GM06990 (cell line): ENCODE measurements around the gene RBP4.

Experiments
- DNase-seq: peaks from one replicate; pipeline ENCODE4 v3.0.0-alpha.2; 2011; ENCODE audit not compliant: insufficient read length; ENCODE audit errors: extremely low read depth
- H3K27me3 ChIP-seq: replicated peaks from 2 replicates; pipeline ENCODE4 v1.6.0; 2011; ENCODE audit warnings: low read length; ENCODE audit not compliant: control insufficient read depth, insufficient read depth
- H3K36me3 ChIP-seq: 2 replicates; pipeline ENCODE4 v1.5.1; 2011; ENCODE audit warnings: low read length; ENCODE audit not compliant: control insufficient read depth, insufficient read depth
- H3K4me3 ChIP-seq: replicated peaks from 2 replicates; pipeline ENCODE4 v1.5.1; 2011; ENCODE audit warnings: low read depth, mild to moderate bottlenecking, control low read depth, low read length
- TF ChIP-seq, protein P1 (sequence below): IDR thresholded peaks from 2 replicates; pipeline ENCODE4 v1.5.1; 2011; ENCODE audit warnings: low read length, control low read depth, mild to moderate bottlenecking, inconsistent platforms; ENCODE audit not compliant: insufficient read depth, poor library complexity, severe bottlenecking

RBP4 gene

GRCh38 chr10:93601146-93601773 lies at the start of gene RBP4:
Gene RBP4 (minus strand): TSS chr10:93601235. CDS start chr10:93601028, 207 bp downstream.
- H3K4me3 ChIP-seq, result no peak within 1 kb of the TSS
- no peaks in the 10 kb centered on the region; the same call in 1 of the 2 replicates for H3K27me3 ChIP-seq
- no peaks in the 10 kb centered on the region for H3K36me3 ChIP-seq
- TF ChIP-seq, protein P1, sequence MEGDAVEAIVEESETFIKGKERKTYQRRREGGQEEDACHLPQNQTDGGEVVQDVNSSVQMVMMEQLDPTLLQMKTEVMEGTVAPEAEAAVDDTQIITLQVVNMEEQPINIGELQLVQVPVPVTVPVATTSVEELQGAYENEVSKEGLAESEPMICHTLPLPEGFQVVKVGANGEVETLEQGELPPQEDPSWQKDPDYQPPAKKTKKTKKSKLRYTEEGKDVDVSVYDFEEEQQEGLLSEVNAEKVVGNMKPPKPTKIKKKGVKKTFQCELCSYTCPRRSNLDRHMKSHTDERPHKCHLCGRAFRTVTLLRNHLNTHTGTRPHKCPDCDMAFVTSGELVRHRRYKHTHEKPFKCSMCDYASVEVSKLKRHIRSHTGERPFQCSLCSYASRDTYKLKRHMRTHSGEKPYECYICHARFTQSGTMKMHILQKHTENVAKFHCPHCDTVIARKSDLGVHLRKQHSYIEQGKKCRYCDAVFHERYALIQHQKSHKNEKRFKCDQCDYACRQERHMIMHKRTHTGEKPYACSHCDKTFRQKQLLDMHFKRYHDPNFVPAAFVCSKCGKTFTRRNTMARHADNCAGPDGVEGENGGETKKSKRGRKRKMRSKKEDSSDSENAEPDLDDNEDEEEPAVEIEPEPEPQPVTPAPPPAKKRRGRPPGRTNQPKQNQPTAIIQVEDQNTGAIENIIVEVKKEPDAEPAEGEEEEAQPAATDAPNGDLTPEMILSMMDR, result no peak
- no peak for DNase-seq

- TF ChIP-seq, protein P1, result no peak
- no peak for DNase-seq
- Histone ChIP-seq H3K36me3 (no peaks in the 10 kb centered on the region), H3K27me3 (no peaks in the 10 kb centered on the region; the same call in 1 of the 2 replicates), H3K4me3 (no peak overlapping the region)
Measured at GRCh38 chr10:93639791-93640190, 38.8 kb upstream of the RBP4 start.

DNA sequence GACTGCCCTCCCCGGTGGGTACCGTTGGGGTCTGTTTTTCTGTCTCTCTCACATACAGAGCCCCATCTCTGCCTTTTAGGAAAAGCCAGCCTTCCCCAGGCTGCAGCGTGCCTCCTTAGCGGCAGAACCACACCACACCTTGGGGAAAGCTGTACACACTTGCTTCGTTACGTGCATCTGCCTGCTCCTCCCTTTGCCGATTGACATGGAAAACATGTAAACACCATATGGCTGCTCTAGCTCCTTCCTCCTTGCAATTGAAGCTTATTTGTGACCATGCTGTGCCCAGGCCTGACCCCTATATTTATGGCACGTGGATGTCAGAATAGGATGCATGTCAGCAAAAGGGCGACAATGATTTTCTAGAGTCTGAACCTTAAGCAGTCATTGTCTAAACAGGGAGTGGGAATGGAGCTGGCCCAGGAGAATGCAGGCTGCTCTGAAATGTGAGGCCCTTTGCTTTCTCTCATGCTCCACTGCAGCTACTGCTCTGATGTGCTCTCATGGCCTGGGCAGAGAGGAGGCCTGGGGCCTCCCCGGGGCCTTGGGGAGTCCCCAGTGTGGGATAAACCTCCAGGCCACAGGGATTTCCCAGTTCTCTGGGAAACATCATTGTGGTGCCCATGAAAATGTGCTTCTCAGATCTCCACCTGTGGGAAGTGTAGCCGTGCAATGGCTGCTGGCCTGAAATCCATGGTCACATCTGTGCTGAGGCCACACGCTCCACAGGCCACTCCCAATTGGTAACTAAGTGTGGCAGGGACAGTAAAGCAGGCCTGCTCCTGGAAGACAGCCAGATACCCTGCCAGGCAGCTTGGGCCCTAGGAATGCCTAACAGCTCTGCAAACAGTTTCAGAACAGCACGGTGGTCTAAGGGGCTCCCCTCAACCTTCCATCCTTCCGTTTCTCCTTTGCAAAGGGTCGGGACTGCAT lies 29.9 kb upstream of the RBP4 start:
- Histone ChIP-seq H3K4me3 (no peak overlapping the region), H3K36me3 (no peaks in the 10 kb centered on the region), H3K27me3 (no peaks in the 10 kb centered on the region)
- DNase-seq, result no peak
- TF ChIP-seq, protein P1, result no peak

- H3K36me3 ChIP-seq, result no peaks in the 10 kb centered on the region
- H3K27me3 ChIP-seq, result no peaks in the 10 kb centered on the region
- no peak overlapping the region for H3K4me3 ChIP-seq
- TF ChIP-seq, protein P1, result no peak
- DNase-seq, result no peak
Measured at GRCh38 chr10:93629647-93630305, 28.7 kb upstream of the RBP4 start.

- no peak overlapping the region for H3K4me3 ChIP-seq
- TF ChIP-seq, protein P1, result no peak
- no peaks in the 10 kb centered on the region for H3K27me3 ChIP-seq
- DNase-seq, result no peak
- no peaks in the 10 kb centered on the region for H3K36me3 ChIP-seq
Measured at GRCh38 chr10:93628858-93629257, 27.8 kb upstream of the RBP4 start.
